ENCODE data around the gene ASPG. TPM values are rescaled to one million over a fixed set of nuclear protein-coding genes. Genes with fewer than 3 reads are reported as not detected.

The ASPG gene
- total RNA-seq, 4 donors from 2014 or later: 0.33 to 0.75 (median 0.45) TPM; not detected in 1

GRCh38 chr14:104149617-104150135 lies 64.2 kb downstream of the ASPG start:
- Histone ChIP-seq H3K9me3 (no peaks in the 10 kb centered on the region), H3K27ac (replicated peaks in 1 of 4) (peak overlapping the region in 1 of 4 donors; percentile 10), H3K4me1 (peaks cover 8 to 38% (median 31%) of the 10 kb centered on the region in 4 donors), H3K36me3 (peaks cover 0 to 10% (median 0%) of the 10 kb centered on the region in 4 donors), H3K27me3 (peaks cover 0 to 61% (median 0%) of the 10 kb centered on the region in 4 donors), H3K4me3 (no peak overlapping the region)
- TF ChIP-seq POLR2AphosphoS5 (IDR thresholded peaks at IDR 0.05) (no peak), EP300 (IDR thresholded peaks at IDR 0.05) (no peak), POLR2A (IDR thresholded peaks at IDR 0.05; ENCODE audit: low read depth) (no peak)
- TF ChIP-seq, protein P1, sequence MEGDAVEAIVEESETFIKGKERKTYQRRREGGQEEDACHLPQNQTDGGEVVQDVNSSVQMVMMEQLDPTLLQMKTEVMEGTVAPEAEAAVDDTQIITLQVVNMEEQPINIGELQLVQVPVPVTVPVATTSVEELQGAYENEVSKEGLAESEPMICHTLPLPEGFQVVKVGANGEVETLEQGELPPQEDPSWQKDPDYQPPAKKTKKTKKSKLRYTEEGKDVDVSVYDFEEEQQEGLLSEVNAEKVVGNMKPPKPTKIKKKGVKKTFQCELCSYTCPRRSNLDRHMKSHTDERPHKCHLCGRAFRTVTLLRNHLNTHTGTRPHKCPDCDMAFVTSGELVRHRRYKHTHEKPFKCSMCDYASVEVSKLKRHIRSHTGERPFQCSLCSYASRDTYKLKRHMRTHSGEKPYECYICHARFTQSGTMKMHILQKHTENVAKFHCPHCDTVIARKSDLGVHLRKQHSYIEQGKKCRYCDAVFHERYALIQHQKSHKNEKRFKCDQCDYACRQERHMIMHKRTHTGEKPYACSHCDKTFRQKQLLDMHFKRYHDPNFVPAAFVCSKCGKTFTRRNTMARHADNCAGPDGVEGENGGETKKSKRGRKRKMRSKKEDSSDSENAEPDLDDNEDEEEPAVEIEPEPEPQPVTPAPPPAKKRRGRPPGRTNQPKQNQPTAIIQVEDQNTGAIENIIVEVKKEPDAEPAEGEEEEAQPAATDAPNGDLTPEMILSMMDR (IDR thresholded peaks at IDR 0.05): no peak
- intact Hi-C loops (cut with DNase I): no loop called here
- 48% methylated on average over 12 of the region's 12 CpGs for WGBS
- DNase-seq (ENCODE audit: extremely low spot score): no peak

DNA sequence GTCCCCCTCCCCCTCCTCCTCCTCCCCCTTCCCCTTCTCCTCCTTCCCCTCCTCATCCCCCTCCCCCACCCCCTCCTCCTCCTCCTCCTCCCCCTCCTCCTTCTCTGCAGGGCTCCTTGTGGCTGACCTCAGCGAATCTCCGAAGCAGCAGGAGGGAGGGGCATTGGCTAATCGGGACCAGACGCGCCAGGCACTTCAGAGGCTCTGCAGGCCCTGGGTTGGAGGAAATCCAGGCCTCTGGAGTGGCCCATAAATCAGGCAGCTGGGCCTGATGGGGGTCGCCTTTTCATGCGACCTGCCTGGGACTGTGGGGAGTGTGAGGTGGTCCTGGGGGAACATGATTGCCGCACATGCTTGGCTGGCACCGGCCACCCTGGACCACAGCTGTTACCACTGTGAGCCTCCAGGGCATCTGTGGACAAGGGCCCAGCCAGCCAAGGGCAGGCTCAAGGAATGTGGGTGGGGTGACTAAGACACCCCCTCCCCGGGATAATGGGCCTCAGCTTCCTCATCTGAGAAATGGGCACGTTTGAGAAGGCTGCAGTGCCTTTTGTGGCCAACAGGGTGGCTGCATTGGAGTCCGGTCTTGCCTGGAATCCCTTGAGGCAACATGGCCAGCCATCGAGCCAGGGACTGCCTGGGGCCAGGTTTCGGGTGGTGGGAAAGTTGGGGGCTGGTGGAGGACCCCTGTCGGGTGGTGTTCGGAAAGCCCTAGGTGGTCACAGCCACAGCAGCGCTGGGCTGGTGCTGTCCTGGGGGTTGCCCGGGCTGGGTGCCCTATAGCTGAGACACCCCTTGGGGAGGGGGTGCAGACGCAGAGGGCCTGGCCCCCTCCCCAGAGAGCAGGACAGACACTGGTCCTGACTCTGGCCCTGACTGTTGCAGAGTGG lies 64.9 kb downstream of the ASPG start:
- no peak for DNase-seq (ENCODE audit: extremely low spot score)
- Histone ChIP-seq H3K4me3 (no peak overlapping the region), H3K9me3 (no peaks in the 10 kb centered on the region), H3K4me1 (peaks cover 8 to 38% (median 32%) of the 10 kb centered on the region in 4 donors), H3K27me3 (peaks cover 0 to 53% (median 0%) of the 10 kb centered on the region in 4 donors), H3K27ac (replicated peaks in 1 of 4) (peak overlapping the region in 1 of 4 donors; percentile 34), H3K36me3 (peaks cover 0 to 10% (median 0%) of the 10 kb centered on the region in 4 donors)
- TF ChIP-seq EP300 (IDR thresholded peaks at IDR 0.05): no peak
- WGBS: 48% methylated on average over 5 of the region's 19 CpGs
- intact Hi-C loops (cut with DNase I): no loop called here

GRCh38 chr14:104151026-104151381 lies 65.5 kb downstream of the ASPG start:
- no peak for DNase-seq (ENCODE audit: extremely low spot score)
- Histone ChIP-seq H3K4me1 (peaks cover 8 to 42% (median 34%) of the 10 kb centered on the region in 4 donors), H3K27me3 (peaks cover 0 to 47% (median 0%) of the 10 kb centered on the region in 4 donors), H3K4me3 (no peak overlapping the region), H3K36me3 (peaks cover 0 to 10% (median 0%) of the 10 kb centered on the region in 4 donors), H3K27ac (replicated peaks in 1 of 4) (no peak overlapping the region), H3K9me3 (no peaks in the 10 kb centered on the region)
- intact Hi-C loops (cut with DNase I): no loop called here
- WGBS: 92% methylated on average over 3 of the region's 5 CpGs
- TF ChIP-seq, protein P1 (IDR thresholded peaks at IDR 0.05): no peak
- TF ChIP-seq POLR2AphosphoS5 (IDR thresholded peaks at IDR 0.05): no peak
- TF ChIP-seq POLR2A (IDR thresholded peaks at IDR 0.05; ENCODE audit: low read depth): no peak
- TF ChIP-seq EP300 (IDR thresholded peaks at IDR 0.05): no peak

DNA sequence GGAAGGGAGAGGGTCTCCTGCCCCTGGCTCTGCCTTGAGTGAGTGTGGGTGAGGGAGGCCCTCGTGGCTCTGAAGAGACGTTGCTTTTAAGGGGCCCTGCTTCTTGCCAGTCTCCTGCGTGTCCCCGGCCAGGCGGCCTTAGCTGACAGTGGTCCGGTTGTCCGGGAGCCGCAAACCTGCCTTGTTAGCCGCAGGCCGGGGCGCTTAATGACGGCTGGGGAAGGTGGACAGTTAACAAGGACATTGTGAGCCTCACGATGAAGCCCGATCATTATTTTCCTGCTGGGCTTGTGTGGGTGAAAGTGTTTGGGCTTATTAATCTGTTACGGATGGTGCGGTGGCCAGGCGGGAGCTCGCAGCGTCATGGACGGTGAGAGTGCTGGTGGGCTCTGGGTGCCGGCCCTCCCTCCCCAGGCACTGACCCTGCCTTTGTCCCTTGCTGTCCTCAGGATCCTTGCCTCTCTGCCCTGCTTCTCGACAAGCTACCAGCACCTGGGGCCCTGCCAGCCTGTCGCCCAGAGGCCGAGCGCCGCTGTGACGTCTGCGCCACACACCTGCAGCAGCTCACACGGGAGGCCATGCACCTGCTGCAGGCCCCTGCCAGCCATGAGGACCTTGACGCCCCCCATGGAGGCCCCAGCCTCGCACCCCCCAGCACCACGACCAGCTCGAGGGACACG lies 66.2 kb downstream of the ASPG start:
- H3K9me3 ChIP-seq: no peaks in the 10 kb centered on the region
- intact Hi-C loops (cut with DNase I): no loop called here
- peaks cover 0 to 40% (median 0%) of the 10 kb centered on the region in 4 donors for H3K27me3 ChIP-seq
- WGBS: 81% methylated on average over 20 of the region's 34 CpGs
- TF ChIP-seq EP300 (IDR thresholded peaks at IDR 0.05): no peak
- DNase-seq (ENCODE audit: extremely low spot score): no peak
- H3K4me3 ChIP-seq: no peak overlapping the region
- H3K36me3 ChIP-seq: peaks cover 0 to 10% (median 0%) of the 10 kb centered on the region in 4 donors
- peaks cover 8 to 41% (median 35%) of the 10 kb centered on the region in 4 donors for H3K4me1 ChIP-seq
- H3K27ac ChIP-seq (replicated peaks in 1 of 4): no peak overlapping the region

GRCh38 chr14:104152246-104152575 lies 66.7 kb downstream of the ASPG start:
- Histone ChIP-seq H3K27me3 (peaks cover 0 to 35% (median 0%) of the 10 kb centered on the region in 4 donors), H3K4me3 (no peak overlapping the region), H3K36me3 (peaks cover 0 to 10% (median 0%) of the 10 kb centered on the region in 4 donors), H3K9me3 (no peaks in the 10 kb centered on the region), H3K27ac (replicated peaks in 1 of 4) (no peak overlapping the region), H3K4me1 (peaks cover 8 to 37% (median 34%) of the 10 kb centered on the region in 4 donors)
- TF ChIP-seq EP300 (IDR thresholded peaks at IDR 0.05): no peak
- no peak for TF ChIP-seq POLR2A (IDR thresholded peaks at IDR 0.05; ENCODE audit: low read depth)
- TF ChIP-seq, protein P1 (IDR thresholded peaks at IDR 0.05): no peak
- TF ChIP-seq POLR2AphosphoS5 (IDR thresholded peaks at IDR 0.05): no peak
- intact Hi-C loops (cut with DNase I): no loop called here
- whole genome bisulfite sequencing: 90% methylated on average over 4 of the region's 14 CpGs
- no peak for DNase-seq (ENCODE audit: extremely low spot score)
